ENCODE results near the gene DDI2. TPM values are rescaled to one million over a fixed set of nuclear protein-coding genes. Genes with fewer than 3 reads are reported as not detected.

DDI2 gene
- total and polyA plus RNA-seq, 10 of the 15 experiments (the other 5 are each of a cell fraction or from before 2014, with no cell fraction given) = 3.3 to 33.1 (median 11.6) TPM

DNA sequence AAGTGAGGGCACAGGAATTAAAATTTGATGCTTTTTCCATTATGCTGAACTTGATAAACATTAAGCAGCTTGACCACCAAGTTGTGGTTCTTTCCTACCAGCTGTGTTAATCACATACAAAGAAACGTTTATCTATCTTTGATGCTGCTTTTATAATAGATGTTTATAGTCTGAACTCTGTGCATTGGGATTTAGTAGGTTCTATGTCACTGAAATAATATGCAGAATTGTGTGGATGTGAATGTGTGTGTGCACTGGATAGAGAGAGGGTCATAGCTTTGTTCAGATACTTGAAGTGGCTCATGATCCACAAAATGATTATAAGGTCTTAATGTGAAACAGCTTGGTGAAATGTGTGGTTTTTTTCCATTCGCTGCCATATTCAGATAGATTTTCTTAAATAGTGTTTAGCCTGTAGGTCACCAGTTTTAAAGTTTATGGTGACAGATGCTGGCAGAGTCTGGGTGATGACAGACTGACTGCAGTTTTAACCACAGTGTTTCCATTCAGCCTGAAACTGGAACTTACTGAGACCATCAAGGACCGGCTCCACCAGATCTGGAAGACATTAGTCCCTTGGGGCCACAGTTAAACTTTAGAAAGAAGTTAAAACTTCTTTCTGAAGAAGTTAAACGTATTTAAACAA is 10.2 kb downstream of the DDI2 start (continued):
- TF ChIP-seq, protein P1, sequence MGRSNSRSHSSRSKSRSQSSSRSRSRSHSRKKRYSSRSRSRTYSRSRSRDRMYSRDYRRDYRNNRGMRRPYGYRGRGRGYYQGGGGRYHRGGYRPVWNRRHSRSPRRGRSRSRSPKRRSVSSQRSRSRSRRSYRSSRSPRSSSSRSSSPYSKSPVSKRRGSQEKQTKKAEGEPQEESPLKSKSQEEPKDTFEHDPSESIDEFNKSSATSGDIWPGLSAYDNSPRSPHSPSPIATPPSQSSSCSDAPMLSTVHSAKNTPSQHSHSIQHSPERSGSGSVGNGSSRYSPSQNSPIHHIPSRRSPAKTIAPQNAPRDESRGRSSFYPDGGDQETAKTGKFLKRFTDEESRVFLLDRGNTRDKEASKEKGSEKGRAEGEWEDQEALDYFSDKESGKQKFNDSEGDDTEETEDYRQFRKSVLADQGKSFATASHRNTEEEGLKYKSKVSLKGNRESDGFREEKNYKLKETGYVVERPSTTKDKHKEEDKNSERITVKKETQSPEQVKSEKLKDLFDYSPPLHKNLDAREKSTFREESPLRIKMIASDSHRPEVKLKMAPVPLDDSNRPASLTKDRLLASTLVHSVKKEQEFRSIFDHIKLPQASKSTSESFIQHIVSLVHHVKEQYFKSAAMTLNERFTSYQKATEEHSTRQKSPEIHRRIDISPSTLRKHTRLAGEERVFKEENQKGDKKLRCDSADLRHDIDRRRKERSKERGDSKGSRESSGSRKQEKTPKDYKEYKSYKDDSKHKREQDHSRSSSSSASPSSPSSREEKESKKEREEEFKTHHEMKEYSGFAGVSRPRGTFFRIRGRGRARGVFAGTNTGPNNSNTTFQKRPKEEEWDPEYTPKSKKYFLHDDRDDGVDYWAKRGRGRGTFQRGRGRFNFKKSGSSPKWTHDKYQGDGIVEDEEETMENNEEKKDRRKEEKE (IDR thresholded peaks at IDR 0.05) = no peak
- no peak for TF ChIP-seq TCF12 (IDR thresholded peaks at IDR 0.05; ENCODE audit: low read depth, low read length)
- no peak for TF ChIP-seq KDM1A (IDR thresholded peaks at IDR 0.05; ENCODE audit: borderline replicate concordance)
- no peak for TF ChIP-seq SMARCA5 (IDR thresholded peaks at IDR 0.05)
- TF ChIP-seq ZNF274 (IDR thresholded peaks at IDR 0.05; ENCODE audit: insufficient read depth, insufficient read length) = no peak
- no peak for TF ChIP-seq ZBED1 (IDR thresholded peaks at IDR 0.05; ENCODE audit: borderline replicate concordance)

- peak overlapping the region; percentile 1; the same call in 1 of the 2 replicates for H3K27ac ChIP-seq (ENCODE audit: control insufficient read depth, insufficient read depth)
- peaks cover 16% of the 10 kb centered on the region for H3K4me1 ChIP-seq (ENCODE audit: control insufficient read depth, insufficient read depth, low read length)
- intact Hi-C loops (cut with micrococcal nuclease; ENCODE audit: unreplicated experiment) = no loop called here
- peaks cover 28% of the 10 kb centered on the region for H3K79me2 ChIP-seq (ENCODE audit: control insufficient read depth, insufficient read depth, low read length)
- no peaks in the 10 kb centered on the region; the same call in 1 of the 2 replicates for H4K20me1 ChIP-seq (ENCODE audit: control insufficient read depth, insufficient read depth)
- H3K9me3 ChIP-seq (replicated peaks; ENCODE audit: control insufficient read depth, insufficient read depth, low read length) = no peaks in the 10 kb centered on the region
- no peak overlapping the region for H2AFZ ChIP-seq (ENCODE audit: control insufficient read depth, low read depth, low read length)
- DNase-seq (ENCODE audit: low read depth, low spot score) (no peak), ATAC-seq (peak; percentile 41), FAIRE-seq (no peak)
- peaks cover 6 to 8% of the 10 kb centered on the region in 2 experiments; a peak in 3 of 4 replicates for H3K36me3 ChIP-seq (ENCODE audit: control insufficient read depth in 2 of 2, insufficient read depth in 2 of 2, low read length in 1 of 2)
- H3K27me3 ChIP-seq (replicated peaks in 1 of 2; ENCODE audit: control insufficient read depth in 2 of 2, insufficient read depth in 2 of 2, low read length in 1 of 2) = no peaks in the 10 kb centered on the region
- ChIA-PET SMC1A (ENCODE audit: uncharacterized antibody, unreplicated experiment) (interaction anchor here (1.0 to 1.7 kb wide), 3 partner anchors 10 to 53 kb away, joined by 4 to 20 read pairs (median 7); no protein-coding TSS in a partner anchor), RAD21 (ENCODE audit: unreplicated experiment) (interaction anchor here (0.9 to 1.2 kb wide), 2 partner anchors 10 to 32 kb away, joined by 5 to 9 read pairs; no protein-coding TSS in a partner anchor), CTCF (interaction anchor here (0.9 to 1.1 kb wide), 2 partner anchors 25 to 32 kb away, joined by 3 to 4 read pairs; no protein-coding TSS in a partner anchor), POLR2A (interaction anchor here (1.2 to 1.7 kb wide), 3 partner anchors 10 to 69 kb away, joined by 4 to 10 read pairs (median 8); no protein-coding TSS in a partner anchor)
- no peak for TF ChIP-seq FOXK2 (IDR thresholded peaks at IDR 0.05)
- peak; percentile 31 for TF ChIP-seq MEF2B (IDR thresholded peaks at IDR 0.05; ENCODE audit: partially characterized antibody, poor library complexity, severe bottlenecking)
- in situ Hi-C loops (cut with MboI) = no loop called here
- H3K9ac ChIP-seq (ENCODE audit: control insufficient read depth, insufficient read depth, low read length) = no peak overlapping the region
- no peak overlapping the region for H3K4me2 ChIP-seq (ENCODE audit: control insufficient read depth, insufficient read depth)
- 0% methylated on average over 1 of the region's 1 CpG for WGBS (ENCODE audit: insufficient coverage, insufficient replicate concordance, low lambda C conversion rate, missing lambda C conversion rate)
- no TSS peak for BruUV-seq (replicated peaks)
- H3K4me3 ChIP-seq = no peak overlapping the region
Measured at GRCh38 chr1:15628003-15628402, 10.7 kb downstream of the DDI2 start.

Data from GM12878 (cell line).